Measurements from ENCODE around the gene MYO5C.

Gene MYO5C, protein sequence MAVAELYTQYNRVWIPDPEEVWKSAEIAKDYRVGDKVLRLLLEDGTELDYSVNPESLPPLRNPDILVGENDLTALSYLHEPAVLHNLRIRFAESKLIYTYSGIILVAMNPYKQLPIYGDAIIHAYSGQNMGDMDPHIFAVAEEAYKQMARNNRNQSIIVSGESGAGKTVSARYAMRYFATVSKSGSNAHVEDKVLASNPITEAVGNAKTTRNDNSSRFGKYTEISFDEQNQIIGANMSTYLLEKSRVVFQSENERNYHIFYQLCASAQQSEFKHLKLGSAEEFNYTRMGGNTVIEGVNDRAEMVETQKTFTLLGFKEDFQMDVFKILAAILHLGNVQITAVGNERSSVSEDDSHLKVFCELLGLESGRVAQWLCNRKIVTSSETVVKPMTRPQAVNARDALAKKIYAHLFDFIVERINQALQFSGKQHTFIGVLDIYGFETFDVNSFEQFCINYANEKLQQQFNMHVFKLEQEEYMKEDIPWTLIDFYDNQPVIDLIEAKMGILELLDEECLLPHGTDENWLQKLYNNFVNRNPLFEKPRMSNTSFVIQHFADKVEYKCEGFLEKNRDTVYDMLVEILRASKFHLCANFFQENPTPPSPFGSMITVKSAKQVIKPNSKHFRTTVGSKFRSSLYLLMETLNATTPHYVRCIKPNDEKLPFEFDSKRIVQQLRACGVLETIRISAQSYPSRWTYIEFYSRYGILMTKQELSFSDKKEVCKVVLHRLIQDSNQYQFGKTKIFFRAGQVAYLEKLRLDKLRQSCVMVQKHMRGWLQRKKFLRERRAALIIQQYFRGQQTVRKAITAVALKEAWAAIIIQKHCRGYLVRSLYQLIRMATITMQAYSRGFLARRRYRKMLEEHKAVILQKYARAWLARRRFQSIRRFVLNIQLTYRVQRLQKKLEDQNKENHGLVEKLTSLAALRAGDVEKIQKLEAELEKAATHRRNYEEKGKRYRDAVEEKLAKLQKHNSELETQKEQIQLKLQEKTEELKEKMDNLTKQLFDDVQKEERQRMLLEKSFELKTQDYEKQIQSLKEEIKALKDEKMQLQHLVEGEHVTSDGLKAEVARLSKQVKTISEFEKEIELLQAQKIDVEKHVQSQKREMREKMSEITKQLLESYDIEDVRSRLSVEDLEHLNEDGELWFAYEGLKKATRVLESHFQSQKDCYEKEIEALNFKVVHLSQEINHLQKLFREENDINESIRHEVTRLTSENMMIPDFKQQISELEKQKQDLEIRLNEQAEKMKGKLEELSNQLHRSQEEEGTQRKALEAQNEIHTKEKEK (N-terminal part only)

DNA sequence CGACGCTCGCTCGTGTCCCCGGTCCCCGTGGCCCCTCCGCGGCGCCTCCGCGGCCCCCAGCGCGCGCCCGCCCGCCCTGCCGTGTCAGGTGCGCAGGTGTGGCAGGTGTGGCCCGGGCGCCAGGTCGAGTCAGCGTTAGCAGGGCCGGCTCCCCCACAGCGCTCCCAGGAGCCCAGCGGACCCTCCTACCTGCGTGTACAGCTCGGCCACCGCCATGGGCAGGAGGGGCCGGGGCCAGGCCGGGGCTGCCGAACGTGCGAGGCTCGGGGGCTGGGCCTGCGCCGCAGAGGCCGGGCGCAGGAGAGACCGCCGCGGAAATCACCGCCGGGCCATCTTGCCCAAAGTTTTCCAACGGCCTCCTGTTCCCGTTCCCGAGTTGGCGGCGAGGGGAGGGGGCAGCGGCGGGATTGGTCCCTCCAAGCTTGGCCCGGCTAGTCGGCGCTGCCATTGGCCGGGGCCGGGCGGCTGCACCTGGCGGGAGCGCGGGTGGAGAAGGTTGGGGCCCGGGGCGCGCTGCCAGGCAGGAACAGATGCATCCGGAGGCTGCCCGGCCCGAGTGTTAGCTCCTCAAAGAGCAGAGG, at the start of gene MYO5C:
TSS of gene MYO5C (minus strand) at position 384 of the 581 bp plus-strand sequence. CDS start at position 216, 168 bp downstream.
- peak; percentile 92 for DNase-seq

DNA sequence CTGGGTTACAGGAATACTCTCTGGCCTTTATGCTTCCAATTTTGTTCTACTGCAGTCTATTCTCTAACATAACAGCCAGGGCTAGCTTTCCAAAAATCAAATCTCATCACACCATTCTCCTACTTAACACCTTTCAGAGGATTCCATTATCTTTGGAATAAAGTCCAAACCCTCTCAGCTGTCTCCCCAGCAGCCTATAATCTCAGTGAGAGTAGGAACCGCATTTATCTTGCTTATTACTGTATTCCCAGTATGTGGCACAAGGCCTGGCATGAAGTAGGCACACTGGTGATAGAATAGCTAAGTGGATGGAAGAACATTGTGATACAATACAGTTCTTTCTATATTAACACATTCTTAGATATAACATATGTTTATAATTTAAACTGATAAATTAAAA, 49.0 kb upstream of the MYO5C start:
- no peak for DNase-seq

DNA sequence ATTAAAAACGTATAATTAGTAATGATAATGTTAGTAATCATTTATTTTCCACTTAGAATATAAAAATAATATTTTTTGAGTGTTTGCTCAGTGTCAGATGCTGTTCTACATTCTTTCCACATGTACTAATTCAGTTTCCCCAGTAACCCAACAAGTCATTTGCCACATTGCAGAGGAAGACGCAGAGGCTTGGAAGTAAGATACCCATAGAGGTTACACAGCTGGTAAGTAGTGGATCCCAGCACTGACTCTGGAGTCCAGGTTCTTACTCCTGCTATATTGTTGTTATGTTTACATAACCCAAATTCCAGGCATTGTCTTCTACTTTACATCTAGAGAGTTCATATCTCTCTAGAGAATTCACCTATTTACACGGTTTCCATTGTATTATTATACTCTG, 48.2 kb upstream of the MYO5C start:
- no peak for DNase-seq

DNA sequence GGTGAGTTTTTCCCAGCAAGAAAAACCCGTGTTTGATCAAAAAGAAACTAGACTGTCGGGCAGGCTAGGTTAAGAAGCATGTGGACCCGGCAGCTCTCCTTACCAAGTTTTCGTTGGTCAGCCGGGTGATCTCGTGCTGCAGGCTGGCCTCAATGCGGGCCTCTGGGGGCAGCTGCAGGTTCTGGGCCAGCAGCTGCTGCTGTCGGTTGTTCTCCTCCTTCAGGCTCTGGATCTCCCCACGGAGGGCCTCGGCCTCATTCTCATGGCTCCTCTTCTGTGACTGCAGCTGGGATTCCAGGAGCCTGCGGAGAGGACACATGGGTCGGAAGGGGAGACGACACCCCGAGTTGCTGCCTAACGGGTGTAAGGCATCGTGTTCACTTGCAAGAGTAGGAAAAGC, 44.5 kb upstream of the MYO5C start:
- DNase-seq: no peak

DNA sequence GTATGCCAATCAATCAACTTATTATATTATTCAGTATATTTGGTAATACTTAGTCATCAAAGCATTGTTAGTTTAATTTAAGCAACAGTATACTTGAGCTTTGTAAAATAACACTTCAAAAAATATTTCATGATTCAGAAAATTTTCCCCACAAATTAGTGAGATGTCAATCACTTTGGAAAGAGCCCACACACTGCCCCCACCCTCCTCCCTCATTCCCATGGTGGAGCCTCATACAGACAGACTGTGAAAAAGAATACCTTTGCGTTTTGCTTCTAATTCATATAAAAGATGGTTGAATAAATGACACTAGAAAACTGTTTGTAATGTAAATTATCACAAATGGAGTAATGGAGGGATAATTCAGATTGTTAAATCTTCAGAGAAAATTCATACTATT, 43.3 kb upstream of the MYO5C start:
- no peak for DNase-seq

DNA sequence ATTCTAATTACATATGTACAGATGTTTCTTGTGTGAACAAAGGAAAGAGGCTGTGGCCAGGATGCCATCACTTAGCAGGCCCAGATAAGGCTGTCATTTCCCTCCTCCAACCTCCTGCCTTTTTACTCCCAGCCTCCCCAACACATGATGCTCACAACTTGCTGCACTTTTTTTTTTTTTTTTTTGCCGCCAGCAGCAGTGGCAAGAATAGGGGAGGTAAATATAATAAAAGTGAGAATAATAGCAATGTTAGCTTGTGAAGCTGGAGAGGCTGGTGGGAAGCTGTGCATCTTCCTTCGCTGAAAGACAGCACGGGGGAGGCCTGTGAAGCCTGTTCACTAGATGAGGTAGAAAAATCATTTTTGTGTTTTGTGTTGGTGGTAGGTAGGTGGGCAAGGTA, 42.5 kb upstream of the MYO5C start:
- no peak for DNase-seq

DNA sequence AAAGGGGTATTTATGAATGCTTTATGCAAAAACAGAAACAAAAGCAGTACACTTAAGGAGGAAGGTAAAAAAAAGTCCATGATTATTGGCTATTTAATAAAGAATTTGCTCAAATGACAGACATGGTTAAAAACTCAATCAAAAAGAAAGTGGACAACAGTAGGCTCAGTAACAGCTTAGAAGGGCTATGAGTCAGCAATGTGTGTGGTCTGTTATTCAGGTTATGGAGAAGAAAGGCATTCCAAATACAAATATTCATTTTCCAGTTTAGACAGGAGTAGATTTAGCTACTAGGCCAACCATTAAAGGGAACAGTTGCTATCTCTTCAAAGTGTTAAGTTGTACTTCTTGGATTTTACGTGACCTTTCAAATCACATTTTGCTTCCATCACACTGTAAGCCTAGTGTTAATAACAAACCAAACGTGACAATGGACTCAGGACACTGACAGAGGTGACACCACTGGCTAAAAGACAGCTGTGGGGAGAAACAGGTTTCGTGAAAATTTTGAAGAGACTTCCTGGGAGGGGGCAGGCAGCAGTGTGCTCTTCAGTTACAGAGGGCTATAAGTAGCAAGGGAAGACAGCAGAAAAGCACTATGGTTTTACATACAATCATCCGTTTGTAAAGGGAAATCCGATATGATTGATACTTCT, 41.7 kb upstream of the MYO5C start:
- no peak for DNase-seq

DNA sequence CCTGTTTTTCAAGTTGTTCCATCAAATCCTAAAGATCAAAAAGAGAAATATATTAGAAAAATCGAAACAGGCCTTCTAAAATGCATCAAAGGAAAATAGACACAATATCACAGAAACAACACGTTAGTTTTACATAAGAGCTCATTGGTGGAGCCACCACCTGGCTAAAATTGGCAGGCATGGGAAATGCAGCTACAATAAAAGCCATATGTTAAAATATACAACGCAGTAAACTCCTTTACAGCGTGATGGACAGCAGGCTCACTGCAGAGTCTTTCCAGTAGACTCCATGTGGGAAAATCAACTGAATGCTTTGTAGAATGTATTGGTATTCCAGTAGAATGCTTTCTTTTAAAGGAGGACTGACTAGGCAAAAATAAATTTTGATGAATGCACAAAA, 40.9 kb upstream of the MYO5C start:
- DNase-seq: no peak

DNA sequence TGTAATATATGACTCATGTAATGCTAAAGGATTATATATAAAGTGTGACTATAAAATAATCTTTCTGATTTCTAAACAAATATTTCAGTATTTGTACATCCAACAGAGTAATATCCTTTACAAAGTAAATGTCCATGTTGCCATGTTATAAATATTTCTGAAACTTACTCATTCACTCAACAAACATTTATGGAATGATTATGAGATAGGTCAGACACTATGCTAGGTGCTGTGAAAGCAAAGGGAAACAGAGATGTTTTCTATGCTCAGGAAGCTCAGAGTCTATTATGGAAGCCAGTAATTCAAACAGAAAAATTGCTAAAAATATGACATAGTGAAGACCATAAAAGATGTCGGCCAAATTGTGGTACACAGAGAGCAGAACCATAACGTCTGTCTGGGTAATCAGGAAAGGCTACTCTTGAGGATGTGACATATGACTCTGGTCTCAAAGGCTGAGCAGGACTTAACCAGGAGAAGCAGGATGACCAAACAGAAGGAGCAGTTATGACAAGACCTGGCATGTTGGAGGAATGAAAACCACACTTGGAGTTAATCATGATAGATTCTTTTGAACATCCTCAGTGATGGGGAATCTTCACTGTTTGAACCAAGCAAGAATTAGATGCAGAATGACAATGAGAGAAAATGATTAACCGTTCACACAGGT, 39.0 kb upstream of the MYO5C start:
- no peak for DNase-seq

DNA sequence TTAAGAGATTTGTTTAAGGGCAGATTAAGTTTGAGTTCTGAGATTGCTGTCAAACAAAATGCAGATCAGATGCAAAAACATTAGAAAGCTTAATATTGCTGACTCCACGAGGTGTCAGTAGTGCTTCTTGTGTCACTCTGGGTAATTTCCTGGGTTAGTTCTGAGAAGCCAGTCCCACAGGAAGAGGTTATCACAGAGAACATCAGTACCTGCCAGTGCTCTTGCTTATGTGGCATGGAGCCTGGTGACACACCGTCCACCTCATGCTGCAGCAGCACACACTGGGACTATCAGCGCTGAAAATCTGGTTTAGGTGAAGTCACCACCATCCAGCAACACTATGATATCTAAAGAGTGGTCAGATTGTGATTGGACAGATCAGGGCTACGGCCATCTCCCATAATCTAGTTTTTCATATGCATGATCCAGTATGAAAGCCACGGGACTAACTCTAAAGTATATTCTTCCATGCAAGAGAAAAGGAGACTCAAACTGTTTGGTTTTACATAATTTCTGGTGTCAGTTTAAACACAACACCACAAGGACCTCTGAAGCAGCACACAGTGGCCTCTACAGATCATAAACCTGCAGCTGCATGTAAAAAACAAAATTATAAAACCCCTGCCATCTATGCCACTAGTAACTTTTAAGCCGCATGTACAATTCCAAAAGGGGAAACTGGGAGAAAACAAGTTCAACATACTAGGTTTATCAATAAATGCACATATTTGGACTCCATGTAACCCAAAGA, 36.1 kb upstream of the MYO5C start:
- peak; percentile 76 for DNase-seq

DNA sequence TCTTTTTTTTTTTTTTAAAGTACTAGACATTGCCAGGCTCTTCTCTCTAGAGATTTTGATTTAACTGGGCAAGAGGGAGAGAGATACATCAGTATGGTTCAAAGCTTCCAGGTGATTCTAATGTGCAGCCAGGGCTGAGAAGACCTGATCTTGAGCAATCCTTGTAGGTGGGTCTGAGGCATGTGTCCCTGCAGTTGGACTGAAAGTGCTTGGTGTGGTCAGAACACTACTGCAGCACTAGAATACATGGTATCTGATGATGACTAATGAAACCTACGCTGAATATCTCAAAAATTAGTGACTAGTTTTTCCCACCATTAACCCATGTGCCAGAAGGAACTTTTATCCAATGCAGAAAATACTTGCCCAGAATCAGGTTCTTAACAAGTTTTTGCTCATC, 34.4 kb upstream of the MYO5C start:
- DNase-seq: no peak

DNA sequence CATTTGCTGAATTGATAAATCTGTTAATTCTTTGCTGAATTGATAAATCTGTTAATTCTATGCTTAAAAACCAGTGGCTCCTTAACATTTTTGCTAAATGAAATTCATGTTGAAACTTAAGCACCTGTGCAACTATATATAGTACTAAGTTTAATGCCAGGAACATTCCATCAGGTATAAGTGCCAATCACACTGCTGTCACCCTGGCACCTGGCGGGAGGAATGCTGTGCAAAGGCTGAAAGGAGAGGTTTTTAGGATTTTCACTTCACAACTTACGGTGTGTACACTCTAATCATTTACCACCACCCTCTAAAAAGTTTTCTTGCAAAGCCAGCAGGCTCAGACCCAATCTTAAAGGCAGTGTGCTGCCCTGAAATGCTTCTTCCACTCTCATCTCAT, 33.5 kb upstream of the MYO5C start:
- DNase-seq: no peak

DNA sequence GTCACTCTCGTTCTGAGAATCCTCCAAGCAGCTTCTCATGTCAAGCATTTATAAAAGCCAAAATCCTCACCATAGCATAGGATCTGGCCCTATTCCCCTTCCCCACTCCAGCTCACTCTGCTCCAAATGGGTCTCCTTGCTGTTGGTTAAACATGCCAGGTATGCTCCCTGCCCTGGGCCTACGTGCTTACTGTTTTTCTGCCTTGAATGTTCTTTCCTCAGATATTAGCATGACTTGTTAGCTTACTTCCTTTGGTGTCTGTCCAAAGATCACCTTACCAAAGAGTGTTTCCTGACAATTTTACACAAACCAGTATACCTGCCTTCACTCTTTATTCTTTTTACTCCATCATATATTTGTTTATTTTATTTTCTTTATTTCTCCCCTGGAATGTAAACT, 33.1 kb upstream of the MYO5C start:
- DNase-seq: no peak

DNA sequence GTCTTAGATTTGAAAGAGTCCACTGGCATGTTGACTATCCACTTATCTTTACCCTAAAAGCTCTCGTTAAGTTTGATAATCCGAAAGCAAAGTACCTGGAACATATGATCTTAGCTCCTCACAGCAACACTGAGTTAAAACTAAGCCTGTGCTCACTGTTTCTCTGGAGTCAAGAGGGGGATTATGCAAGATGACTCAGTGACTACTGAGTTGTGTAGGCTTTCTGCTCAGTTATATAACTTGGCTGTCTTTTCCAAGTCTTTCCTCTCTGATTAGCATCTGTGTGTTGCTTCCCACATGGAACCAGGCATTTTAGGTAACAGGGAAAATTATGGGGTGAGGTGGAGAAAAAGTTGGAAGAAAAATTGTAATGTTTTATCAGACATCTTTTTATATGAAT, 31.2 kb upstream of the MYO5C start:
- no peak for DNase-seq

DNA sequence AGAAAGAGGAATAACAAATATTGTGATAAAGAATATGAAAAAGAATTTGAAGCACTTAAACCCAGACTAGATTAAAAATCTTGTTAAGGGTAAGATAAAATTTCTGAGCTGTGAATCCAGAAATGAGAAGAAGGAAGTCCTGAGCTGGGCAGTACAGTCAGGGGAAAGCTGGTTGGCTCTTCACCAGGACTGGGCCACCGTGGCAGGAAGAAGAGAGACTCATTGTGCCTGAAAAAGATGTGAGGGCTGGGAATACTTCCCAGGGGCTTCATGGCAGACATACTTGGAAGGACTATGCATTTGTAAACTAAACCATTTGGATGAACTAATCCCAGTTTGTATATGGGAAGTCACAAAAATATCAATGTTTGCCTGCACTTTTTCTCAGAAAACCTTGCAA, 28.5 kb upstream of the MYO5C start:
- DNase-seq: no peak

DNA sequence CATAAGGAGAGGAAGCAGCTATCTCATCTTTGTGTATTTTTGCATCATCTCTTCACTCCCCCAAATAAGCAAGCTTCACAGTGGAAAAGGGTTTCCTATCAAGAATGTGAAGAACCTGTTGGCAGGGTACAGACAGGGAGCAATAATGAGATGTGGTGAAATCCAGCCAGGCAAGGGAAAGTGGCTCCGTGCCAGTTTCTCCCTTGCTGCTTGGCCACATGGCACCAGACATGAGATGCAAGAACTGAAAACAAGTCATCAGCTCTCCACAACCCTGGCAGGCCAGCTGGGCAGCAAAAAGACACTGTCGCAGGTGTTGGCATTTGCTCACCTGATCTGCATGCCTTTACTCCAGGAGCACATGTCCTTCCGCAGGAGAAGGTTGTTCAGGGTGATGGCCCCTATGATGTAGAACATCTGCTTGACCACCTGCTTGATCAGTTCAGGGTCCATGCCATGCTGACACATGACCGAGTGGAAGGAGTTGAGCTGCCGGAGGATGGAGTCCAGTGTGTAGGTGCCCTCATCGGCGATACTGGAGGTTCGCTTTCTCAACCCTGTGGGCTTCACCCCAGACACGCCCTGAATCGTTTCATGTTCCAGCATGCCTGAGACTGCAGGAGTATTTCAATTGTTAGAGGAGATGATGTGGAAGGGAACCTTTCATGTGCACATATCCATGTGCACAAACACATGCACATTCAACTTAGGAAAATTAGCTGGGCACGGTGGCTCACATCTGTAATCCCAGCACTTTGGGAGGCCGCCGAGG, 23.3 kb upstream of the MYO5C start:
- no peak for DNase-seq

DNA sequence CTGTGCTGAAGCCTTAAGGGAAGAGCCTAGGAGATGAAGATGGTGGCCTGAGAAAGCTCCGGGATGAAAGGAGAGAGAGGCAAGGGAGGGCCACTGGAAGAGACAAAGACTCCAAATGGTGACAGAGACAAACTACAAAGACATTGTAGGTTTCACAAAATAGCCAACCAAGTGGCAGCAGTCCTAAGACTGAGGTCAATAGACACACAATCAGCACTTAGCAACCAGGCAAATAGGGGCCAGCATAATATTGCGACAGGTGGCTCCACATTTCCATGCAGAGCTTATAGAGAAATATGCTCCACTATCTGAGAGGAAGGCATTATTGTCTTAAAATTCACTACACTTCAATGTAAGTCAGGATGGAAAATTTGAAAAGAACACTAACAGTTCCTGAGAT, 22.1 kb upstream of the MYO5C start:
- DNase-seq: no peak

DNA sequence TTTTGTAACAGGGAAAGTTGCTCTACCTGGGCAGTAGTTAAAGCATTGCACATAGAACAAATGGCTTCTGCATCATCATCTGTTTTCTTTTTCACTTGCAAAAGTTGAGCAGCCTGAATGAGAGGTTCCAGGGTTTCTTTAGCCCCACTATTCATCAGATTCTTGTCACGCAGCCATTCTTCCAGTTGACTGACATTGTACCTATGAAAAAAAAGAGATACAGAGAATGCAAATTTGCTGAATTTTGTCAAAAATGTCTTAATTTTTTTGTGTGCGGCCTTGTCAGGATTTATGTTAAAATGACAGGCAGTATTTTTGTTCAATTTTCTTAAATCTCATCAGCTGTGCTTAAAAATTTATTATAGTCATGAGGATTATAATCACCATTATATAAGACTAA, 21.4 kb upstream of the MYO5C start:
- no peak for DNase-seq

DNA sequence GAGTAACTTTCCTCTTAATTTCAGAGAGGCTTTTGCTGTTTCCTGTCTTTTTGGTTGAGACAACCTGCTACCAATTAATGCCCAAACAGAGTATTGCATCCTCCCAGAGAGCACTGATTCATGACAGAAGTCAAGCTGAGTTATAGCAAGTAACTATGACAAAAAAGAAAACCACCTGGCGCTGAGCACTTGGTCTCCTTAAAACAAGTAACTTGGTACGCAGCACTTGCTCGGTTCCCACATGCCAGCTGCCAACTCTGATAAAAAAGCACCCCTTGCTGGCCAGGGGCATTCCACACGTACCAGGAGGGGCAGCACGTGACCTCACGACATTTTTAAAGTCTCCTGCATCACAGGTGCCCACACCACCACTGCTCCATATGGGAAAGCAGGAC, 13.5 kb upstream of the MYO5C start:
- DNase-seq: no peak

DNA sequence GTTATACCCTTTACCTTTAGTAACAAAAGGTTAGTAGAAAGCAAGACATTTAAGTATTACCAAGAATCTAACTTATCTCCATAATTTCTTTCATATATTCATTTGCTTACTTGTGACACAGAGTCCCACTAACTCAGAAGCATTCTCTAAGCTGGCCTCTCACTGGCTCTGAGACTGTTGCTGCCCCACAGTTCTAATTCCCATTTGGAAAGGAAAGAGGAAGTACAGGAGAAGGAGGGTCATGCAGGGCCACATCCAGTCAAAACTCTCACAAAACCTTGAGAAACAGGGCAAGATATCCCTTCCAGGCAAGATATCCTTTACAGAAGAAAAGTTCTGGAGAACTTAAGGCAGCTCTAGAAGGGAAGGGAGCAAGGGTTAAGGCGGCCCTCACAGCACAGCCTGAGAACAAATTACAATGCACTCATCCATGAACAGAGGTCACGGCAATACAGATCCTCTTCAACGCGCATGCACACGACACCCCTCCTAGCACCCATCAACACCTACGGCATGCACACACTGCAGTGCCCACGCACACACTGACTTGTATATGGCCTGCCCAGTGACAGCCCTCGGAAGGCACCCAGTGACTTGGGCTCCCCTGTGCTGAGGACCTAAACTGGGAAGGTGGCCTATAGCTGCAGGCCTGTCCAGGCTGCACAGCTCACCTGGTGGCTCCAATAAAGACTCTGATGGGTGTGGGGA, 13.0 kb upstream of the MYO5C start:
- no peak for DNase-seq
